NB4 (cell line): ENCODE data around the gene KLHL6.

ENCODE experiments used
- MYC ChIP-seq: IDR thresholded peaks from 2 replicates; pipeline ENCODE4 v1.6.1; 2011; ENCODE audit warnings: low read depth, low read length
- POLR2A ChIP-seq: IDR thresholded peaks from 2 replicates; pipeline ENCODE4 v1.6.1; 2011; ENCODE audit warnings: mild to moderate bottlenecking; ENCODE audit not compliant: insufficient read length; ENCODE audit errors: extremely low read depth
- TF ChIP-seq, protein P1 (sequence below): IDR thresholded peaks from one replicate; pipeline ENCODE4 v1.5.1; 2012; ENCODE audit warnings: low read depth, low read length
- TF ChIP-seq, protein P2 (sequence below): IDR thresholded peaks from 2 replicates; pipeline ENCODE4 v1.6.1; 2011; ENCODE audit warnings: low read depth, low read length

DNA sequence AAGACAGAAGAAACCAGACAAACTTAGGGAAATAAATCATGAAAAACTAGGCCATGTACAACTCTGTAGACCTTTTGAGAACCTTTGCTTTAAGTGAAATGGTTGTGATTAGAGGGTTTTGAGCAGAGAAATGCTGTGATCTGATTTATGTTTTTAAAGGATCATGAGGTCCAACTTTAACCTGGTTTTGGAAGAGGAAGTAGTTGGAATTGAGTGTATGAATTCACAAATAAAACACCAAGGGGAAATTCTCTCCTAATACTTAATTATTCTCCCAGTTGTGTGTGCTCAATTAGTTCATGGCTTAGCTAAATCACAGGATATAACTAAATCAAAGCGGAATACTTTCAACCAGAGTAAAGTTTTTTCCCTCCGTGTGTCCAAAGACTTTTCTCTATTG lies 81.5 kb downstream of the KLHL6 start:
- TF ChIP-seq, protein P1, sequence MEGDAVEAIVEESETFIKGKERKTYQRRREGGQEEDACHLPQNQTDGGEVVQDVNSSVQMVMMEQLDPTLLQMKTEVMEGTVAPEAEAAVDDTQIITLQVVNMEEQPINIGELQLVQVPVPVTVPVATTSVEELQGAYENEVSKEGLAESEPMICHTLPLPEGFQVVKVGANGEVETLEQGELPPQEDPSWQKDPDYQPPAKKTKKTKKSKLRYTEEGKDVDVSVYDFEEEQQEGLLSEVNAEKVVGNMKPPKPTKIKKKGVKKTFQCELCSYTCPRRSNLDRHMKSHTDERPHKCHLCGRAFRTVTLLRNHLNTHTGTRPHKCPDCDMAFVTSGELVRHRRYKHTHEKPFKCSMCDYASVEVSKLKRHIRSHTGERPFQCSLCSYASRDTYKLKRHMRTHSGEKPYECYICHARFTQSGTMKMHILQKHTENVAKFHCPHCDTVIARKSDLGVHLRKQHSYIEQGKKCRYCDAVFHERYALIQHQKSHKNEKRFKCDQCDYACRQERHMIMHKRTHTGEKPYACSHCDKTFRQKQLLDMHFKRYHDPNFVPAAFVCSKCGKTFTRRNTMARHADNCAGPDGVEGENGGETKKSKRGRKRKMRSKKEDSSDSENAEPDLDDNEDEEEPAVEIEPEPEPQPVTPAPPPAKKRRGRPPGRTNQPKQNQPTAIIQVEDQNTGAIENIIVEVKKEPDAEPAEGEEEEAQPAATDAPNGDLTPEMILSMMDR, result no peak
- no peak for TF ChIP-seq POLR2A
- TF ChIP-seq, protein P2, sequence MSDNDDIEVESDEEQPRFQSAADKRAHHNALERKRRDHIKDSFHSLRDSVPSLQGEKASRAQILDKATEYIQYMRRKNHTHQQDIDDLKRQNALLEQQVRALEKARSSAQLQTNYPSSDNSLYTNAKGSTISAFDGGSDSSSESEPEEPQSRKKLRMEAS, result no peak
- no peak for TF ChIP-seq MYC
